NOMO-1 treated with DMSO at 0.1 percent for 48 hours (cell line): ENCODE results near the gene TMEM256.
"Not testable (repeated sequence)": the region's sequence is repeated elsewhere in the genome, so short reads cannot be mapped to it uniquely, and the experiment has no call there.

ENCODE experiments used
- DNase-seq: peaks from one replicate; lab custom pipeline; 2025; ENCODE audit not compliant: unreplicated experiment; lab: John Stamatoyannopoulos, UW

The TMEM256 gene

DNA sequence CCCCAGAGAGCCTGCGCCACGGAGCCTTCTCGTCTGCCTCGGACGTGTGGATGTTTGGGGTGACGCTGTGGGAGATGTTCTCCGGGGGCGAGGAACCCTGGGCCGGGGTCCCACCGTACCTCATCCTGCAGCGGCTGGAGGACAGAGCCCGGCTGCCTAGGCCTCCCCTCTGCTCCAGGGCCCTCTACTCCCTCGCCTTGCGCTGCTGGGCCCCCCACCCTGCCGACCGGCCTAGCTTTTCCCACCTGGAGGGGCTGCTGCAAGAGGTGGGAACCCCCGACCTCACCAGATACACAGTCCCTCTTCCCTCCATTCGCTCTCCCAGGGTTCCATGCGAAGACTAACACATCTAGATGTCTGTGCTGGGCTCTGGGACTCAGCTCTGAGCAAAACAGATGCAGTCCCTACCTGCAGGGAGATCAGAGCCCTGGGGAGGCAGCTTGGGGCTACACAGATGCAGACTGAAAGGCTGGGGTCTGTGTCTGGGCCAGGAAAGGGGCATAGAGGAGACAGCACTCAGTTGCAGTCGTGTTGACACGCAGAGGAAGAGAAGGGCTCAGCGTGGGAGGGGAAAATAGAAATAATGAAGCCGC, 19.3 kb downstream of the TMEM256 start:
- no peak for DNase-seq

DNA sequence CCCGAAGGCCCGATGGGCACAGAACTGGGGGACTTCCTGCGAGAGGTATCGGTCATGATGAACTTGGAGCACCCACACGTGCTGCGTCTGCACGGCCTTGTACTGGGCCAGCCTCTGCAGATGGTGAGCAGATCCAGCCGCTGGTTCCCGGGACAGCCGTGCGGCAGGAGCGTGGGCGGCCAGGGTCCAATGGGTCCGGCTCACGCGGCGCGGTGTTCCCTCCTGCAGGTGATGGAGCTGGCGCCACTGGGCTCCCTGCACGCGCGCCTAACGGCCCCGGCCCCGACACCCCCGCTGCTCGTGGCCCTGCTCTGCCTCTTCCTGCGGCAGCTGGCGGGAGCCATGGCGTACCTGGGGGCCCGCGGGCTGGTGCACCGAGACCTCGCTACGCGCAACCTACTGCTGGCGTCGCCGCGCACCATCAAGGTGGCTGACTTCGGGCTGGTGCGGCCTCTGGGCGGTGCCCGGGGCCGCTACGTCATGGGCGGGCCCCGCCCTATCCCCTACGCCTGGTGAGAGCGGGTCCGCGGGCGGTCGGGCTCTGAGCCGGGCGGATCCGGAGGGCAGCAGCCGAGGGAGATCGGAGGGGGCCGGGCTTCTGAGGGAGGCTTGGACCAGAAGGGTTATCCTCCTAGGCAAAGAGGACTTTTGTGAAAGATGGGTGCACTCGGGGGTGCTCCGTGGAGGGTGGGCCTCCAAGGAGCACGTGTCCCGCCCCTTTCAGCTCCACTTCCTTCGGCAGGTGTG, 20.0 kb downstream of the TMEM256 start:
- peak; percentile 17 for DNase-seq

DNA sequence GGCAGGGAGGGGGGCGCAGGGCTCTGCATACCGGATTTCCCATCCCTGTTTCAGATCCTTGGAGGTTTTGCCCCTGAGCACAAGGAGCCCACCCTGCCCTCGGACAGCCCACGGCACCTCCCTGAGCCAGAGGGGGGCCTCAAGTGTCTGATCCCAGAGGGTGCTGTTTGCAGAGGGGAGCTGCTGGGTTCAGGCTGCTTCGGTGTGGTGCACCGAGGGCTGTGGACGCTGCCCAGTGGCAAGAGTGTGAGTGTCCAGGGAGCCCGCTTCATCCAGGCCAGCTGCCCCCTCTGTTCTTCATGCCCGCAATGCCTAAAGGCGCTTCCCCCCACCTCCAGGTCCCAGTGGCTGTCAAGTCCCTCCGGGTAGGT, 20.5 kb downstream of the TMEM256 start:
- no peak for DNase-seq

DNA sequence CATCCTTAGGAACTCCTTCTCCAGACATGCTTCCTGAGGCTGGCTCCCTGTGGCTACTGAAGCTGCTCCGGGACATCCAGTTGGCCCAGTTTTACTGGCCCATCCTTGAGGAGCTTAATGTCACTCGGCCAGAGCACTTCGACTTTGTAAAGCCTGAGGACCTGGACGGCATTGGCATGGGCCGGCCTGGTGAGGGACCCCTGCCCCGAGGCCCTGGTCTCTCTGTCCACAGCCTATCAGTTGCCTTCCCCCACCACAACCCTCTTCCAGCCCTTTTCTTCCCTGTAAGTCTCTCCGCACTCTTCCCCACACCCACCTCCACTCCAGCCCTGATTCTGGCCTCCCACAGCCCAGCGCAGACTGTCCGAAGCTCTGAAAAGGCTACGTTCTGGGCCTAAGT, 21.0 kb downstream of the TMEM256 start:
- DNase-seq = no peak

DNA sequence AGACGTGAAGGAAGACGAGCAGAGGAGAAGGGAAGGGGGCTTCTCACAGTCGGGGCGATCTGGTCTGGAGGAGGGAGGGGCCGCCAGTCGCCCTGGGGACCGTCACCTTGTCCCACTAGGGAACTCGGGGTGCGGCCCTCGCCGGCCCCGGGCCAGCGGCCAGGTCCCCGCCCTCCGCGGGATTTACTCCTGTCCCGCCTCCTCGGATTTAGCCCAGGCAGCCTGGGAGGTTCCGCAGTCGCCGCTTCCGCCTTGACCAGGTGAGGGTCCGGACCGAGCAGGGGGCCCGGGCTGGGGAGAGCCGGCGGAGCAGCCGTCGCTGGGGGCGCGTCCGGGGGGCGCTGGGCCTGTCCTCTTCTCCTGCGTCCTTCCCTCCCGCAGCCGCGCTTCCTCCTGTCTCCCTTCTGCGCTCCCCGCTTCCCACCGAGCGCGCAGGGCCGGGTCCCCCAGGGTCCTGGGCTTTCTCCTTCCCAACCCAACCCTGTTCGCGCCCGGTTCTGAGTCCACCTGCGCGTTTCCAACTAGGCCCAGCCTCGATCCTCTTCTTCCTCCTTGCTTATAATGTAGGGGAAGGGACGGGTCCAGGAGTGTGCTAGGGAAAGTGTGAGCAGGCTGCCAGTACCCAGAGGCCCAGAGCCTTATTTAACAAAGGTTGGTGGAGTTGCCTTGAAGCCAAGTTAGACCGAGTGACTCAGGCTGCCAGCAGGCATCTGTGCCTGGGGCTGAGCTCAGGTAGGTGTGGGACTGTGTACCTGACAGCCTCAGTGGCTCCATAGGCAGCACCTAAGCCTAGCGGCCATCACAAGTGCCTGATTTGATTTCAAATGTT, 22.8 kb downstream of the TMEM256 start, which contains the start of gene TNK1:
Gene TNK1, plus strand, starts transcription at position 235 of the 829 bp plus-strand sequence. CDS start 1,838 bp downstream, outside the sequence.
- no peak for DNase-seq

DNA sequence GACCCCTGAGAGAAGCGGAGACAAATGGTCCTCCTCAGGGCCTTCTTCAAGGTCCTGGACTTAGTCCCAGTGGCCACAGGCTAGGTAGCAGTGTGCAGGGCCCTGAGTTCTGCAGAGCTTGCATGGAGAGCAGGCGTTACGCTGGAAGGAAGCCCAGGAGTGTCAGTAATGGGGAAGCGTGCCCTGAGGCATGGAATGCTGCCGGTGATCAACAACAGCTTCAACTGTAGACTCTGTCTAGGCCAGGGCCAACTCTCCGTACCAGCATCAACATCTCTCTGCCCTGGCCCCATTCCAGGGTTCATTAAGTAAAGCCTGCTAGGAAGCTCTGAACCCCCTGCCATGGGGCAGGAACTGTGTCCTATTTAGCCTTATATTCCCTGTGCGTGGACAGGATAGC, 23.6 kb downstream of the TMEM256 start:
- DNase-seq = no peak

DNA sequence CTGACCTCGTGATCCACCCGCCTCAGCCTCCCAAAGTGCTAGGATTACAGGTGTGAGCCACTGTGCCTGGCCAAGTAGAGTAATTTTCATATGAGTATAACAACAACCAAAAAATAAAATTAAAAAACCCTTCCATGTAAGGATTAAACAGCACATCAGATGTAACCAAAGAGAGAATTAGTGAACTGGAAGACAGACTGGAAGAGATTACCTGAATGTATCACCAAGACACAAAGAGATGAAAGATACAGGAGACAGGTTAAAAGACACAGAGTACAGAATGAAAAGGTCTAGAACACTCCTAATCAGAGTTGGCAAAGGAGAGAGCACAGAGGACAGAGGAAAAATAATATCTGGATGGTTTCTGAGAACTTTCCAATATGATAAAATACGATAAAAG, 24.8 kb downstream of the TMEM256 start:
- DNase-seq = no peak

DNA sequence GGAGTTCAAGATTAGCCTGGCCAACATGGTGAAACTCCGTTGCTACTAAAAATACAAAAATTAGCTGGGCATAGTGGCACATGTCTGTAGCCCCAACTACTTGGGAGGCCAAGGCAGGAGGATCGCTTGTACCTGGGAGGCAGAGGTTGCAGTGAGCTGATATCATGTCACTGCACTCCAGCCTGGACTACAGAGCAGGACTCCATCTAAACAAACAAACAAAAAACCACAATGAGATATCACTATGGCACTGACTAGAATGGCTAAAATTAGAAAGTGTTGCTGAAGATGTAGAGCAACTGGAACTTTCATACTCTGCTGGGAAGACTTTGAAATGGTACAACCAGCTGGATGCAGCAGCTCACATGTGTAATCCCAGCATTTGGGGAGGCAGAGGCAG, 29.5 kb downstream of the TMEM256 start:
- DNase-seq = no peak

DNA sequence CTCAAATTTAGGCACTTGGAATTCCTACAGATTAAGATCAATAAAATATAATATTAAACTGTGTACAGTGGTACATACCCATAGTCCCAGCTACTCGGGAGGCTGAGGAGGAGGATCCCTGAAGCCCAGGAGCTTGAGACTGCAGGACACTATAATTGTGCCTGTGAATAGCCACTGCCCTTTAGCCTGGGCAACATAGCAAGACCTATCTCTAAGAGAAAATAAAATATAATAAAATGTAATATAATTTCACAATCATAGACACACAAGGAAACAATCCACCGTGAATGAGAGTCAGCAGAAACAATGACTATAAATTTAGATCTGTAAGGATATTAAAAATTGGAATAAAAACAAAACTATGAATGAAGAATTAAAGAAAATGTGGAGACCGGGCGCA, 33.0 kb downstream of the TMEM256 start:
- DNase-seq = no peak

DNA sequence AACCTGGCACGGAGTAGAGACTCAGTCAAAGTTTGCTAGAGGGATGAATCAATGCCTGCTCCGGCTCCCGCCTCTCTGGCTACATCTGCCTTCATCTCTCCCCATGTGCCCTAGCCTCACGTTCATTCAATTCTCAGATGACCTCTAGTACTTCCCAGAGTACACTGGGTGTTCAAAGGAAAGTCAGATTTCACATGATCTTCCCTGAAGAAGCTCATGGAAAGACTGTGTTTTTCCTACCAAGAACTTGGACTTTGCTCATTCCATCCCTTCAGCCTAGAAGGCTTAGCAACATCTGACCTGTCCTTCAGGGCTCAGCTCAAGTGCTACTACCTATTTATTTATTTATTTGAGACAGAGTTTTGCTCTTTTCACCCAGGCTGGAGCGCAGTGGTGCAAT, 34.1 kb downstream of the TMEM256 start:
- DNase-seq = no peak

DNA sequence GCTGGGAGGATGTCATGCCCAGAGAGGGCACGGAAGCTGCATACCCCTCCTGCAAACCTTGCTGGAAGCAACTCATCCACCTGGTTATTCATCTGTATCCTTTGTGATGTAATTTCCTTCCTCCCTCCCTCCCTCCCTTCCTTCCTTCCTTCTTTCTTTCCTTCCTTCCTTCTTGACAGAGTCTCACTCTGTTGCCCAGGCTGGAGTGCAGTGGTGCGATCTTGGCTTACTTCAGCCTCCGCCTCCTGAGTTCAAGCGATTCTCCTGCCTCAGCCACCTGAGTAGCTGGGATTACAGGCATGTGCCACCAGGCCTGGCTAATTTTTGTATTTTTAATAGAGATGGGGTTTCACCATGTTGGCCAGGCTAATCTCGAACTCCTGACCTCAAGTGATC, 35.3 kb downstream of the TMEM256 start:
- DNase-seq = not testable (repeated sequence)

DNA sequence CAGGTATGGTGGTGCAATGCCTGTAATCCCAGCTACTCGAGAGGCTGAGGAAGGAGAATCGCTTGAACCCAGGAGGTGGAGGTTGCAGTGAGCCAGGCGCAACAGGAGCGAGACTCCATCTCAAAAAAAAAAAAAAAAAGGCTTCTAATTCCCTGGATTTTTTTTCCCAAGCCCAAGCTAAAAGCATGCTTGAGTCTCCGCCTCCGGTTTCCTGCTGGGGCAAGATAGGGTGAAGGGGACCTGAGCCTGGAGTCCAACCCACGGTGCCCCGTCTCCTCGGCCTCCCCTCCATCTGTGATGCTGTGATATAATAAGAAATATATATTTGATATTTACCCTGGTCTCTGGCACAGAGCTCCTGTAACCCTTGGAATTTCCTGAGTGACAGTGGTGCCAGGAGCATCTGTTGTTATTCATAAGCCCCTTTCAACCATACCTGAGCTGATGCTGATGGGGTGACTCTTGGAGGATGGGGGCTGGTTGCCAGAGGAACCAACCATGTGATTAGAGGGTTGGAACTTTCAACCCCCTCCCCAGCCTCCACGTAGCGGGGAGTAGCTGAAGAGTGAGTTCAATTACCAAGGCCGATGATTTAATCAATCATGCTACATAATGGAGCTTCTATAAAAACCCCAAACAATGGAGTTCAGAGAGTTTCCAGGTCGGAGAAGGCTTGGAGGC, 35.8 kb downstream of the TMEM256 start:
- no peak for DNase-seq

DNA sequence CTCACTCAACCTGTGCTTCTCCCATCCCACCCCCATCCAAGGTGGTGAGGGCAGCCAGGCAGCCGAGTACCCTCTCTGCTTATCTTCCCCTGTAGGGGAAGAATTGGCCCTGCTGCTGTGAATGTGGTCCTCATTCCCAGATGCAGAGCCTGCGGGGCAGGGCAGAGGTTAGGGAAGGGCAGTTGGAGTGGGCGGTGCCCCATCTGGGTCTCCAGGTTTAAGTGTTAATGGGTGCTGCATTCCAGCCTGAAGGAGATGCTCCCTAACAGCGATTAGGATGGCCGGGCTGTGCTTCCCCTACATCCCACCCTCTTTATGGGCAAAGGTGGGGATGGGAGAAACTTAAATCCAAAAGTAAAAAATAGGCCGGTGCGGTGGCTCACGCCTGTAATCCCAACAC, 36.8 kb downstream of the TMEM256 start:
- DNase-seq = no peak

DNA sequence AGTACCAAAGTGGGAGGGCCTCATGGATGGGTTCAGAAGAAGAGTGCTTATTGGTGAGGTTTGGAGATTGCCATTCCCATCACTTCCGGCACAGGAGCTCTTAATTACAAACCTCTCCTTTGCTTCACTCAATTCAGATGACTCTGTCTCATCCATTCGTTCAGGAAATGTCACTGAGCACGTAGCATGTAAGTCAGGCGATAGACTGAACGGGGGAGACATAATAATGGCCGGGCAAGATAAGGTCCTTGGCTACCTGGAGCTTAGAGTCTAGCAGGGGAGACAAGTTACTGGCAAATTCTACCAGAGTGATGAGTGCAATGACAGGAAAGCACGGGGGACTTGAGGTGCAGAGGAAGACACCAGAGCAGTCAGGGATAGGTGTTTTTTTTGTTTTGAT, 37.9 kb downstream of the TMEM256 start:
- not testable (repeated sequence) for DNase-seq

DNA sequence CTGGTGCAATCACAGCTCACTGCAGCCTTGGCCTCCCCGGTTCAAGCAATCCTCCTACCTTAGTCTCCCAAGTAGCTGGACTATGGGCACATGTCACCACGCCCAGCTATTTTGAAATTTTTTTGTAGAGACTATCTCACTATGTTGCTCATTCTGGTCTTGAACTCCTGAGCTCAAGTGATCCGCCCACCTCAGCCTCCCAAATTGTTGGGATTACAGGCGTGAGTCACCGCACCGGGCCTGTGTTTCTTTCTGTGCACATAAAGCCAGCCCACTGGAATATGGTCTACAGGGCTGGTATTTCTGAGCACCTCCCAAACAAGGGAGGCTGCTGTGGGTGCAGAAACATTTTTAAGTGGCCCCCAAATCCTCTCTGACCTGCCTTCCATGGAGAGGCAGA, 40.6 kb downstream of the TMEM256 start:
- DNase-seq = no peak

DNA sequence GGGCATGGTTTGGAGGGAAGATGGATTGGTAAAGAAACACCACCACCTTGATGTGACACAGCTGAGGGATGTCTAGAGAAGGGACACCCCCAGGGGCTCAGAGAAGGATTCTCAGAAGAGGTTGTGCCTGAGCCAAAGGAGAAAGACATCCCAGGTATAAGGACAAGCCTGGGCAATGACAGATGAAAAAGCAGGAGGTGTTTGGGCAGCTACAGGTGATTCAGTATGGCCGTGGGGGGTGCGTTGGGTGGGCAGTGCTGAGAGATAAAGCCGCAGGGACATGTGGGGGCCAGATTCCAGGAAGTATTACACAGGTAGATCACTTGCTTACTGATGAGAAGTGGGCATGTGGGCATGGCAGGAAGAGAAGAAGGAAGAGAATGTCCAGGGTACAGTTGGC, 42.0 kb downstream of the TMEM256 start:
- no peak for DNase-seq

DNA sequence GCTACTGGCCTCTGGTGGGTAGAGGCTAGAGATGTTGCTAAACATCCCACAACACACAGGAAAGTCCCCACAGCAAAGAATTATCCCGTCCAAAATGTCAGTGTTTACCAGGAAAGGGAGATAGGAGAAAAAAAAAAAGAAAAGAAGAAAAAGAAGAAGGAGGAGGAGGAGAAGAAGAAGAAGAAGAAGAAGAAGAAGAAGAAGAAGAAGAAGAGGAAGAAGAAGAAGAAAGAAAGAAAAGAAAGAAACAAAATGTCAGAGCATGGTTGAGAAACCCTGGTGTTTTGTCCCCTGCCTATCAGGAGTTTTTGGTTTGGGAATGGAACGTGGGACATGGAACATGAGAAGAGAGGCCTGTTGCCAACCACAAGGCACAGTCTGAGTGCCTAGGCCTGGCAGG, 46.5 kb downstream of the TMEM256 start:
- no peak for DNase-seq

DNA sequence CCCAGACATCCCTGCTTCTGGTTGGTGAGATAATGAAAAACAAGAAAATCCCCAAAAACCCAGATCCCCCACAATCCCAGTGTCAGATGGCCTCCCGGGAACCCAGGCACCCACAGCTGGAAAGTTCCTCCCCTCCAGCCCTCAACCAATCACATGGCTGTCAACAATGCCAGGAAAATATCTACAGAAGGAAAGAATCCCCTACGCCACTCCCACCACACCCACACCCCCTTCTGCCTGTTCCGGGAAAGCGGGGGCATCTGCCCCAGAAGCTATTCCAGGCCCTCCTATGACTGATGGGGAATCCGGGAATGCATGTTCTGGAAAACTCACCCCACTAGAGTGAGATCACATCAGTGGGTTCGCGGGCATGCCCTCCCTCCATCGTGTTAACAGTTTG, 47.1 kb downstream of the TMEM256 start:
- no peak for DNase-seq

DNA sequence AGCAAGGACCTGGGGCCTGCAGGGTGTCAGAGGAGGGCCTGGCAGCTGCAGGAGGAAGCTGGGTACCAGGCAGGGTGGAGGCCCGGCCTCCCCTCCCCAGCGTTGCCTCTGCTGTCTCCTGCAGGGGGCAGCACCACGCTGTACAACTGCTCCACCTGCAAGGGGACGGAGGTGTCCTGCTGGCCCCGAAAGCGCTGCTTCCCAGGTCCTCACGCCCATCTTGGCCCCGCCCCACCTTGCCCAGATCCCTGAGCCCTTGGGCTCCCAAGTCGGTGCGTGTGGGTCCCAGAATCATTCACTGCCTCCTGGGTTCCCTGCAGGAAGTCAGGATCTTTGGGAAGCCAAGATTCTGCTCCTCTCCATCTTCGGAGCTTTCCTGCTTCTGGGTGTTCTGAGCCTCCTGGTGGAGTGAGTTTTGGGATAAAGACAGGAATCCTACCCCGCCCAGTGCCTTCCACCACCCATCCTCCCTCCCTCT, 47.8 kb downstream of the TMEM256 start:
- peak; percentile 60 for DNase-seq

DNA sequence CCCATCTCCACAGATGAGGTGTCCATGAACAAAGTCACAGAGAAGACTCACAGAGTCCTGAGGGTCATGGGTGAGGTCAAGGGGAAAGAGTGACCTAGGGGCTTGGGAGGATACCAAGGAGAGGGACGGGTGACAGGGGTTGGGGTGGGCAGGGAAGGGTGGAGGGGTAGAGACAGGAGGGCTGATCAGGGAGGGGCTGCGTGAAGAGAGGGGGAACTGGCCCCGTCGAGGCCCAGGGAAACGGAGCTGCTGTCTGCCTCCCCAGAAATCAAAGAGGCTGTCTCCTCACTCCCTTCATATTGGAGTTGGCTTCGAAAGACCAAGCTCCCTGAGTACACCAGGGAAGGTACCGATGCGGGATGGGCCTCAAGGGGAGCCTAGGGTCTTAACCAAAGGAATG, 48.3 kb downstream of the TMEM256 start:
- DNase-seq = no peak

DNA sequence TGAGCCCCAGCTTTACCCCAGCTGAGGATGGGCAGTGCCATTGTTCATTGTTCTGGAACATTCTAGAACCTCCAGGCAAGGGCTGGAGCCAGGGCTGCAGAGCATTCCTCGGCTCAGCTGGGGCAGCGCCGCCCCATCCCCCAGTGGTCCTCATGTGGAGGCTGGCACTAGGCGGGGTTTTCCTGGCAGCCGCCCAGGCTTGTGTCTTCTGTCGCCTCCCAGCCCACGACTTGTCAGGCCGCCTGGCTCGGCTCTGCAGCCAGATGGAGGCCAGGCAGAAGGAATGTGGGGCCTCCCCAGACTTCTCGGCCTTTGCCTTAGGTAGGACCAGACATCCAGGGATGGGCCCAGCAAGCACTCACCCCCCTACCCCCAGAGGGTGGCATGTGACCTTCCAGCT, 48.8 kb downstream of the TMEM256 start, which contains the start of gene TMEM95:
Gene TMEM95, plus strand, starts transcription at position 104 of the 400 bp plus-strand sequence. Its CDS starts 49 bp downstream, at position 153.
- no peak for DNase-seq
